Activated naive CD4-positive, alpha-beta T cell treated with anti-CD3 and anti-CD28 coated beads for 36 hours (primary cell): ENCODE data around the gene TUBA3E. TPM values are rescaled to one million over a fixed set of nuclear protein-coding genes. Genes with fewer than 3 reads are reported as not detected.
"Not testable (repeated sequence)": the region's sequence is repeated elsewhere in the genome, so short reads cannot be mapped to it uniquely, and the experiment has no call there.

Source experiments
- CTCF ChIA-PET: fragments of 350-600 bp; sonication (Branson Sonifier 250); formaldehyde crosslinking; loops from one replicate; lab custom pipeline; 2021; ENCODE audit warnings: antibody characterized with exemption; lab: Charles Lee
- DNase-seq: peaks from one replicate; pipeline ENCODE4 v3.0.0-alpha.2; 2020
- H3K27ac Mint-ChIP-seq: one replicate; pipeline ENCODE4 v1.8.0; 2021; ENCODE audit warnings: mild to moderate bottlenecking, mixed read lengths
- H3K27me3 Mint-ChIP-seq: one replicate; pipeline ENCODE4 v1.8.0; 2021; ENCODE audit warnings: low read depth, mixed read lengths
- H3K36me3 Mint-ChIP-seq: one replicate; pipeline ENCODE4 v1.8.0; 2021; ENCODE audit warnings: low read depth, mixed read lengths
- H3K4me1 Mint-ChIP-seq: one replicate; pipeline ENCODE4 v1.8.0; 2021; ENCODE audit warnings: low read depth, mixed read lengths
- H3K4me3 Mint-ChIP-seq: one replicate; pipeline ENCODE4 v1.8.0; 2021; ENCODE audit warnings: mild to moderate bottlenecking, moderate library complexity, mixed read lengths
- H3K9me3 Mint-ChIP-seq: one replicate; pipeline ENCODE4 v1.8.0; 2021; ENCODE audit warnings: mixed read lengths
- intact Hi-C: fragments of 100-400 bp; cut with micrococcal nuclease; formaldehyde crosslinking; loops from one replicate; pipeline ENCODE4 v1.15.1; 2023
- total RNA-seq, 2 experiments: library from RNA; stranded (reverse); gene quantifications; one replicate each; pipeline ENCODE4 v1.2.3, GENCODE V29; 2021

TUBA3E gene
- total RNA-seq, 2 experiments from 2014 or later, result not detected

GRCh38 chr2:130187859-130188792 lies 10.1 kb downstream of the TUBA3E start:
- H3K4me3 Mint-ChIP-seq, H3K9me3 Mint-ChIP-seq, H3K27ac Mint-ChIP-seq, intact Hi-C loops, H3K27me3 Mint-ChIP-seq, DNase-seq: not testable (repeated sequence)
- CTCF ChIA-PET, result interaction anchor here (1.5 kb wide), 1 partner anchor 145 kb away, joined by 4 read pairs; no protein-coding TSS in a partner anchor
- peaks cover 19% of the 10 kb centered on the region for H3K4me1 Mint-ChIP-seq
- H3K36me3 Mint-ChIP-seq, result peaks cover 11% of the 10 kb centered on the region

GRCh38 chr2:130187268-130187667 lies 11.0 kb downstream of the TUBA3E start:
- peaks cover 19% of the 10 kb centered on the region for H3K4me1 Mint-ChIP-seq
- no peaks in the 10 kb centered on the region for H3K27me3 Mint-ChIP-seq
- no peak overlapping the region for H3K4me3 Mint-ChIP-seq
- no peak overlapping the region for H3K27ac Mint-ChIP-seq
- no peak for DNase-seq
- intact Hi-C loops, result no loop called here
- CTCF ChIA-PET, result interaction anchor here (1.5 kb wide), 1 partner anchor 146 kb away, joined by 4 read pairs; no protein-coding TSS in a partner anchor
- peaks cover 11% of the 10 kb centered on the region for H3K36me3 Mint-ChIP-seq
- H3K9me3 Mint-ChIP-seq, result no peaks in the 10 kb centered on the region

GRCh38 chr2:130186391-130186790 lies 11.8 kb downstream of the TUBA3E start:
- H3K36me3 Mint-ChIP-seq, result peaks cover 11% of the 10 kb centered on the region
- DNase-seq, result no peak
- H3K27me3 Mint-ChIP-seq, result no peaks in the 10 kb centered on the region
- no peak overlapping the region for H3K27ac Mint-ChIP-seq
- CTCF ChIA-PET, result no interaction called here
- H3K9me3 Mint-ChIP-seq, result no peaks in the 10 kb centered on the region
- intact Hi-C loops, result no loop called here
- H3K4me3 Mint-ChIP-seq, result no peak overlapping the region
- peaks cover 19% of the 10 kb centered on the region for H3K4me1 Mint-ChIP-seq

GRCh38 chr2:130185896-130186295 lies 12.3 kb downstream of the TUBA3E start:
- intact Hi-C loops, result loop anchor here (1.0 kb wide), 1 partner anchor 7 kb away; no protein-coding TSS in a partner anchor
- CTCF ChIA-PET, result no interaction called here
- no peak for DNase-seq
- Mint-ChIP-seq H3K27ac (no peak overlapping the region), H3K27me3 (no peaks in the 10 kb centered on the region), H3K36me3 (peaks cover 11% of the 10 kb centered on the region), H3K4me3 (no peak overlapping the region), H3K4me1 (peaks cover 19% of the 10 kb centered on the region), H3K9me3 (no peaks in the 10 kb centered on the region)

- no peaks in the 10 kb centered on the region for H3K27me3 Mint-ChIP-seq
- peaks cover 11% of the 10 kb centered on the region for H3K36me3 Mint-ChIP-seq
- H3K9me3 Mint-ChIP-seq, result no peaks in the 10 kb centered on the region
- H3K4me3 Mint-ChIP-seq, result no peak overlapping the region
- no peak for DNase-seq
- no peak overlapping the region for H3K27ac Mint-ChIP-seq
- CTCF ChIA-PET, result no interaction called here
- H3K4me1 Mint-ChIP-seq, result peaks cover 21% of the 10 kb centered on the region
- intact Hi-C loops, result loop anchor here (1.0 kb wide), 1 partner anchor 8 kb away; no protein-coding TSS in a partner anchor
Measured at GRCh38 chr2:130185436-130185835, 12.8 kb downstream of the TUBA3E start.

GRCh38 chr2:130183512-130184373 lies 14.5 kb downstream of the TUBA3E start:
- Mint-ChIP-seq H3K27ac (peak overlapping the region; percentile 82), H3K9me3 (no peaks in the 10 kb centered on the region), H3K4me1 (peaks cover 23% of the 10 kb centered on the region), H3K36me3 (peaks cover 11% of the 10 kb centered on the region), H3K4me3 (peak overlapping the region; percentile 78), H3K27me3 (no peaks in the 10 kb centered on the region)
- CTCF ChIA-PET, result no interaction called here
- DNase-seq, result no peak
- intact Hi-C loops, result loop anchor here (2.0 kb wide), 1 partner anchor 1309 kb away; the partner anchor contains the start of gene MZT2A

GRCh38 chr2:130182826-130183511 lies 15.3 kb downstream of the TUBA3E start:
- DNase-seq, H3K27me3 Mint-ChIP-seq, H3K9me3 Mint-ChIP-seq: not testable (repeated sequence)
- Mint-ChIP-seq H3K4me1 (peaks cover 27% of the 10 kb centered on the region), H3K27ac (peak overlapping the region; percentile 82), H3K4me3 (peak overlapping the region; percentile 78), H3K36me3 (peaks cover 11% of the 10 kb centered on the region)
- CTCF ChIA-PET, result interaction anchor here (1.6 to 2.3 kb wide), 2 partner anchors 160 to 195 kb away, joined by 3 to 7 read pairs; partner anchors contain the start of gene IMP4
- intact Hi-C loops, result loop anchor here (1.0 to 2.0 kb wide), 2 partner anchors 306 to 1310 kb away; partner anchors contain the start of gene MZT2A

GRCh38 chr2:130181880-130182682 lies 16.2 kb downstream of the TUBA3E start, which contains the start of gene MZT2B:
TSS of gene MZT2B (plus strand) at chr2:130182262. CDS start at chr2:130182283, 21 bp downstream.
- H3K4me1 Mint-ChIP-seq, result peaks cover 30% of the 10 kb centered on the region
- not testable (repeated sequence) for H3K9me3 Mint-ChIP-seq

GRCh38 chr2:130181325-130181879 lies 16.8 kb downstream of the TUBA3E start, which contains the start of gene SMPD4:
TSS of gene SMPD4 (minus strand) at chr2:130181602. CDS start at chr2:130176592, 5,010 bp downstream.
- H3K9me3 Mint-ChIP-seq, result no peaks in the 10 kb centered on the region
- intact Hi-C loops, result loop anchor here (1.0 kb wide), 4 partner anchors 36 to 190 kb away; partner anchors contain the start of genes CCDC74B and IMP4
- H3K4me3 Mint-ChIP-seq, result peak within 1 kb of the TSS; percentile 91
- no peaks in the 10 kb centered on the region for H3K27me3 Mint-ChIP-seq
- H3K4me1 Mint-ChIP-seq, result peaks cover 31% of the 10 kb centered on the region
- CTCF ChIA-PET, result interaction anchor here (0.6 to 2.3 kb wide), 3 partner anchors 161 to 1855 kb away, joined by 3 to 7 read pairs (median 3); partner anchors contain the start of gene IMP4
- H3K36me3 Mint-ChIP-seq, result peaks cover 8% of the 10 kb centered on the region
- DNase-seq, result peak; percentile 97
- peak within 1 kb of the TSS; percentile 94 for H3K27ac Mint-ChIP-seq

More at GRCh38 chr2:130181880-130182682, 16.2 kb downstream of the TUBA3E start, which contains the start of gene MZT2B:
- Mint-ChIP-seq H3K36me3 (peaks cover 11% of the 10 kb centered on the region), H3K4me3 (peak within 1 kb of the TSS; percentile 91), H3K27ac (peak within 1 kb of the TSS; percentile 94)
- H3K27me3 Mint-ChIP-seq, result not testable (repeated sequence)
- peak; percentile 91 for DNase-seq
- CTCF ChIA-PET, result interaction anchor here (1.6 to 2.3 kb wide), 2 partner anchors 161 to 196 kb away, joined by 3 to 7 read pairs; partner anchors contain the start of gene IMP4
- intact Hi-C loops, result loop anchor here (1.0 to 2.0 kb wide), 6 partner anchors 37 to 1311 kb away; partner anchors contain the start of genes CCDC74B, IMP4 and MZT2A
